Hepatocyte (in vitro differentiated cells): Measurements from ENCODE around the gene HSPE1.

Source experiments
- CTCF ChIP-seq: fragments of 200-600 bp; sonication (generic); IDR thresholded peaks from 2 replicates; pipeline ENCODE4 v1.5.1; 2016; ENCODE audit warnings: antibody characterized with exemption, mild to moderate bottlenecking; ENCODE audit not compliant: poor library complexity
- EZH2 ChIP-seq: fragments of 200-600 bp; sonication (generic); IDR thresholded peaks from 2 replicates; pipeline ENCODE4 v1.6.1; 2016; ENCODE audit warnings: antibody characterized with exemption, mild to moderate bottlenecking, borderline replicate concordance
- EZH2phosphoT487 ChIP-seq: fragments of 200-600 bp; sonication (generic); IDR thresholded peaks from one replicate; pipeline ENCODE4 v1.6.1; 2018; ENCODE audit warnings: antibody characterized with exemption, mild to moderate bottlenecking, low read depth, moderate library complexity; ENCODE audit not compliant: unreplicated experiment, severe bottlenecking

GRCh38 chr2:197452754-197453122, 47.4 kb upstream of the HSPE1 start:
- TF ChIP-seq CTCF (no peak), EZH2phosphoT487 (no peak), EZH2 (no peak)
